GM21529 (cell line): ENCODE data around the gene BTRC.
"Not testable (repeated sequence)": the region's sequence is repeated elsewhere in the genome, so short reads cannot be mapped to it uniquely, and the experiment has no call there.

Experiments used
- ATAC-seq: cut with Tn5 transposase; IDR thresholded peaks from one replicate; pipeline ENCODE4 v1.9.1; 2021; ENCODE audit not compliant: unreplicated experiment

The BTRC gene

DNA sequence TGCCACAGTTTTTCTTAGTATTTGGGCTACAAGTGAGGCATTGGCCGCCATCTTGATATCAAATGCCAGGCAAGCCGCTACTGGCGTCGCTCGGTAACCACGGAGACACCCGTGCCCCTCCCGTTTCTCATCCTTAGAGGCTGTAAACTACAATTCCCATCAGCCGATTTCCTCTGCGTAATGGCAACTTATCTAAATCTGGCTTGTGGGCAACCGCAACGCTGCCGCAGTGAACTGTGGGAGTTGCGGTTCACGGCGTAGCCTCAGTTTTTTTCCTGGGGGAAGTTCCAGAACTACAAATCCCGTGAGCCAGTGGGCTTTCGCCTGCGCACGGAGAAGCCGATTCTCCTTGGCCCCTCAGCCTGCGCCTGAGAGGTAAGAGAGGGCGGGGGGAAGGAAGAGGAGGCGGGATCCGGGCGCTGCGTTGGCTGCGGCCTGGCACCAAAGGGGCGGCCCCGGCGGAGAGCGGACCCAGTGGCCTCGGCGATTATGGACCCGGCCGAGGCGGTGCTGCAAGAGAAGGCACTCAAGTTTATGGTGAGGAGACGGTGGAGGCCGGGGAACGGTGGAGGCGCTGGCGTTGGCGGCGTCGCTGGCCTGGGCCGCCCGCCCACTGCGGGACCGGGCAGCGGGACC, at the start of gene BTRC:
Gene BTRC, plus strand, starts transcription at position 474 of the 636 bp plus-strand sequence. Its CDS starts 16 bp downstream, at position 490.
- peak; percentile 93 for ATAC-seq

DNA sequence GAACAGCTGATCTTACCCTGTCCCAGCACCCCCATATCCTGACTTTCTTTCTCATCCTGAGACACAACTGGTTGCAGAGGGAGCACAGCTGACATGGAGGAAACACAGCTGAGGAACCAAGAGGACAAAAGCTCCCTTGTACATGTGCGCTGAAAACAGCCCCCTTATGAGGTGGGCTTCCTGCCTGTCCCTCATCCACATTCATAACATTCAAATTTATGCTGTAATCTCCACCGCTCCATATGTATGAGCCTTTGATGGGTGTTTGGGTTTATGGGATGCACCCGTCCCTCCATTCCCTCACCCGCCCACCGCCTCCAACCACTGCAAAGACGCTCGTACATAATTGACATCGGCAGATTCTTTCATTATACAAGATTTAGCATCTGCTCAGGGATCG, 49.6 kb upstream of the BTRC start:
- no peak for ATAC-seq

DNA sequence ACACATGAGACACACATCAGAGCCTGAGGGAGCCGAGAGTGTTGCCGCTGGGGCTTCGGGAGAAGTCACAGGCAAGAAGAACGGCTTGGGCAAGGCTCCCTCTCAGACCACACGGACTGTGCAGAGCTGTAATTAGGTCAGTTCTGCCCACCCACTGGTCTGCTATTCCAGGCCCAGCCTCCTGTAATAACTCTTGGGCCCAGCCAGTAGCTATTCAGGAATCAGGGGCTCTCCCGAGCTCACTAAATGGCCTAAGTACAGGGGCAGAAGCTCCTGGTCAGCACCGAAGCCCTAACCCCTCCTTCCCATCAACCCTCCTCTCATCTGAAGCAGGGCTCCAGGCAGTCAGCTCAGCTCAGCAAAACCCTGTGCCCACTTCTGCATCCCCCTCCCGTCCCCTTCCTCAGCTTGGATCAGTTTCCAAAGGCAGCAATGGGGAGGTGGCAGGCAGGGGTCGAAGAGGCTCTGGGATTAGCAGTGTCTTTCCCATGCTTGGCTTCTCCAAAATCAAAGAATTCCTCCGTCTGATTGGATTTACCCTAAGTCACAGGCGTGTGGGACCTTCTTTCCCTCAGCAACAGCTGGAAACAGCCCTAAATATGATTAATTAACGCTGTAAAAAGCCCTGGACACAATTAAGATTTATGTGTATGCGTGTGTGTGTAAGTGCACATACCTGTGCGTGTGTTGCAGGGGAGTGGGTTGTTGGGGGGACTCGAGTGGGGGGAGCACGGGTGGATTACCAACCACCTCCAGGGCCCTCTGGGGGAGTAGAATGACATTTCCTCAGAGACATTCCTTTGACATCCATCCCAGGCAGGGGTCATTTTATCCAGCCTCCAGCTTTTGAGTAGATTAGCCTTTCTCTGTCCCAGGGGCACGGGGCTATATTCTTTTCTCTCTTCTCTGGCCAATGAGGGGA, 48.4 kb upstream of the BTRC start:
- ATAC-seq = no peak

DNA sequence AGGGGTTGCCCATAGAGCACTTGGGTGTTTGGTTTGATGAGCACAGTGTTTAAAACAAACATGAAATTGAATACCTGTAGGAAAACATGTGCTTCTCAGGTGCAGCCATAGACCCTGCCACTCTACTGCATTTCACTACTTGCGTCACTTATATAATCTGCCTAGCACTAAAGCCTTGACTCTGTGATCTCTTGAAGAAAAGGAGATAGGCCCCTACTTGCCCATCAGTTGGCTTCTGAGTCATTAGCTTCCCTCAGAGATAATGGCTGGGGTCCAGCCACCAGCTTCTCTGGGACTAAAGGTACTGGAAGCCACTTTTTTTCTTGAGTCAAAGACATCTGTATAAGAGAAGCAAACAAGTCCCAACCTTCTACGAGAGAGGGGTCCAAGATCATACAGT, 45.9 kb upstream of the BTRC start:
- ATAC-seq = no peak

DNA sequence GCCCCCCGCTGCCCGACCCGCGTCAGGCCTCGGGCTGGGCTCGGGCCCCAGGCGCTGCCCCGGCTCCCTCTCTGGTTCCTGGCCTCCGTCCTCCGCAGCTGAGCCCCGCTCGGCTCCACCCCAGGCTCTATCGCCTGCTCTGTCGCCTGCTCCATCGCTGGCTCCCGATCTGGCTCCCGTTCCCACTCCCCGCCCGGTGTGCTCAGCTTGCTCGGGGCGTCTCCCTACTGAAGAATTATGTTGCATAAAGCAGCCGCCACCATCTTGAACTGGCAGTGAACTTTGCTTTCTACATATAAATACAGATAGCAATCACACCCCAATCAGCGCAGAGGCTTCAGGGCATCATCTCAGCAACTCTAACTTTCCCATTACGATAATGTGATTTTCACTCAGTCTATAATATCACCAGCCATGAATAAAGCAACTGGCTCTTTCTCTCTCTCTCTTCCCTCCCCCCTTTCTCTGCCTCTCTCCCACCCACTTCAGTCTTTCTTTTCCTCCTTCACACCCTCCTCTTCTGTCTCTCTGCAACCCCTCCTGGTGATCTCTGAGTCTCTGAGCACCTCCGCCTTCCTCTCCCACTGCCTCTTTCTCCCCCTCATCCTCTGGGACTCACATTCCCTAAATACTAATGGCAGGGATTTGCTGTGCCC, 43.3 kb upstream of the BTRC start:
- no peak for ATAC-seq

DNA sequence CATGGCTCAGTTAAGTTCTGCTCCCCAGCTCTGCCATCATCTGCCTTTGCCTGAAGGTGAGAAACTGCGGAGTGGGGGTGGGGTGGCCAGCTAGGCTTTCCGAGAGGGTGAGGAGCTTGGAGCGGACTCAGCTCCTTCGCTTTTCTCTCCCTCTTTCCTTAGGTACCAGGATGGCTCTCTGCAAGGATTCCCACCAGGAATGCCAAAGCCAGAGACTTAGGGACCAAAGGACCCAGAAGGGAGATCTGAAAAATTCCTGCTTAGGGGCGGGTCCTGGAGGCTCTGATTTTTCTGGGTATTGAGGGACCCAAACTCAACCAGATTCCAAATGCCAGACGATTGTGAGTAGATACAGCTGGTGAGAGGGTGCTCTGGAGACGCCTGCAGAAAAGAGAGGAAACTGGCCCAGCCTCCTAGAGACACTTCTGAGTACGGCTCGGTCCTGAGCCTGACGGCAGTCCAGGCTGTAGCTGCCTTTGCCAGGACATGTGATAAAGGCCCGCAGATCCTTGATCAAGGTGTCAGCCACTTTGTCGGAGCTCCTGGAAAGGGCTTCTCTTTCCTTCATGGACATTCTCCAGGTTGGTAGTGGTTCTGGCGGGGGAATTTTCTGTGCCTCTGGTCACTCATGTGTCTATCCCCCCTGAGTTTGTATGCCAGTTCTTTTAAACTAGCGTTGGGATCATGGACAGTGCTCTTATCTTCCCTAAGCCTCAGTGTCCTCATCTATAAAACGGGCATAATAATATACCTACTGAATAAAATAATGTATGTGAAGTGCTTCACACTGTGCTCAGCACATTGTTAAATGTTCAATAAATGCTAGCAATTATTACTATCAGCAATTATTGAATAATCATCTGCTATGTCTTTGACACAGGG, 42.5 kb upstream of the BTRC start:
- ATAC-seq = no peak

DNA sequence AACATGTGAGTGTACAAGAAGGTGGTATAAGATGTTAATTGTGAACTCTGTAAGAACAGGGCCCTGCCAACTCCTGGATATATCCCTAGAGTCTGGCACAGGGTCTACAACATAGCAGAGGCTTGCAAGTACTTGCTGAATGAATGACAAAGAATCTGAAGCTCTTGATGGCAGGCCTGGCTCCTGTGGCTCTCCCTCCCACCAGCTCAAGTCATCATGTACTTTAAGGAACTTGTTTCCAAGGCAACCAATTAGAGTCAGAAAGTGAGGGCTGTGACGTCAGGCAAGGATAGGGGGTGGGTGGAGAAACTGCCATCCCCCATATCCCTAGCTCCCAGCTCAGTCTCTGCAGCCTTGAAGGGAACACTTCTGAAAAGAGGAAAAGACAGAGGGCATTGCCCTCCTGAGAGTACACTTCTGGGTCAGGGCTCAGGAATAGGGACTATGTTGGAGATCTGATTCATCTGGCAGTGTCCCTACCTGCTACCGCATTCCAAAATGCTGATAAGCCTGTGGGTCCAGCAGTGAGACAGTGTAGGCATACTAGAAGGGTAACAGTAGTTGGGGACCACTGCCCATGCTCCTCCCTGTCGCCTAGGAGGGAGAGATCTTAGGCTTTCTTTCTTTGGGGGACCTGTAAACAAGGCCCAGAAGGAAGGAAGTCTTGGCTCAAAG, 34.6 kb upstream of the BTRC start:
- no peak for ATAC-seq

DNA sequence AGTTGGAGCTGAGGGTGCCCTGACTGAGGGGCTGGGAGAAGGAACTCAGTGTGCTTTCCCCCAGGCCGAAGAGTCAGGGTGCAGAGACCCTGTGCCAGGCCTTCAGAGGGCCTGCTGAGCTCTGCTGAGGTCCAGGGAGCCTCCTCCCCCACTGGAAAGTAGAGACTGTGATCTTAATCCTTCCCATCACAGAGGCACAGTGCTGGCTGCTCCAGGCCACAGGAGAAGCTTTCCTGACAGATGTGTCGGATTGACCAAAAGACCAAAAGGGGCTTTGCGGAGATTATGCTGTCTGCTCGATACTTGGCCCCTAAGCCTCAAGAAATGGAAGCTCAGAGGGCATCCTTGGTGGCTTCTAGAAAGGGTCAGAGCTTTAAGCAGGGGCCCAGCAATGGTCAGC, 32.9 kb upstream of the BTRC start:
- ATAC-seq = no peak

DNA sequence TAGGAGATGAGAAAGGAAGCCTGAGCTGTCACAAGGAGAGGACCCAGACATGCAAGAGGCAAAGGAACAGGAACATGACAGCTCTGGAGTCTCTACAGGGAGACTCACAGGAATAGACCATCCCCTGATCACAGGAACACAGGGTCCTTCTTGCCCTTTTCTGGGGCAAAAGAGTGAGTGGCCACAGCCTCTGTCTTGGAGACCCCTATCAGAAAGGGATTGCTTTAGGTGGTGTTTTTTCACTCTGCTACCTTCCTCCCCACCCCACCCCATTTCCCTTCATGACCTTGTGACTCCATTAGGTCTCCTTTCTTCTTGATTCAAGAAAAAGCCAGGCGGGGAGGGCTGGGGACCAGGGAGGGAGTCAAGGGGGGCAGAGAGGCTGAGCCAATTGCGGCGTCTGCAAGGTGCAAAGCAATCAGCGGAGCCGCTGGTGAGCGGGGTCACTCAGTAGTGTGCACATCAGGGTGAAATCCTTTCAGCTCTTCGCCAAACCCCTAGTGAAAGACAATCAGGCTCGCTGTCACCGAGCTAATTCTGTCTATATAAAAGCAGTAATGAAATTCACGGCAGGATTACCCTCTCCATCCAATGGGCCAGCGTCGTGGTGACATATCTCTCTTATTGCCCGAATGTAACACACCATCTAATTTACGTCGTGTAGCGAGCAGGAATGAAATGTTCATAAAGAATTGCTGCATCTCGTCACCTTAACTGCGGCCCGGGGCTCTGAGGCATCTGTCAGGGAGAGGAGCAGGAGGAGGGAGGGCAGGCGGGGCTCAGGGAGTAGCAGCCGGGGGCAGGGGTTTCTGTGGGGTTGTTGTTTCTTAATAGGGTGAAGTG, 31.5 kb upstream of the BTRC start:
- ATAC-seq = no peak

DNA sequence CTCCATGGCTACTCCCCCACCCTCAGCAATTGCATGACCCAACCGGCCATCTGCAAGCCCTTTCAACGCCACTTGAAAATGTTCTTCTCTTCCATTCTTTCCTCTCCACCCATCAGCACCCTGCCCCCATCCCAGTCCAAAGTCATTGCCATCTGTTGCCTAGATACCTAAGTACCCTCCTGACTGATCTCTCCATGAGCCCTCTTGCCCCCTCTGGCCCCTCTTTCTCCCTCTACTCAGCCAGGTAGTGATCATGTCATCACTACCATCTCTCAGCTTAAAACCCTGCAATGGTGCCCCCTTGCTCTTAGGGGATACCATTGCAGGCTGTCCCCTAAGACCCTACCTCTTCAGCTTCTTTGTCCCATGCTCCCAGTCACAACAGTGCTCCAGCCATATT, 30.5 kb upstream of the BTRC start:
- ATAC-seq = no peak

DNA sequence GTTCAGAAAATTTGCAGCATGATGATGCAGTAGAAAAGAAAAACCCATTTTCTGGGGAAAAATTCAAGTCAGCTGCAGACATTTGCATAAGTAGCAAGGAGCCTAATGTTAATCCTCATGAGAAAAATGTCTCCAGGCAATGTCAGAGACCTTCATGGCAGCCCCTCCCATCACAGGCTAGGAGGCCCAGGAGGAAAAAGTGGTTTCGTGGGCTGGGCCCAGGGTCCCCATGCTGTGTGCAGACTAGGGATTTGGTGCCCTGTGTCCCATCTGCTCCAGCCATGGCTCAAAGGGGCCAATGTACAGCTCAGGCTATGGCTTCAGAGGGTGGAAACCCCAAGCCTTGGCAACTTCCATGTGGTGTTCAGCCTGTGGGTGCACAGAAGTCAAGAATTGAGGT, 26.5 kb upstream of the BTRC start:
- not testable (repeated sequence) for ATAC-seq

DNA sequence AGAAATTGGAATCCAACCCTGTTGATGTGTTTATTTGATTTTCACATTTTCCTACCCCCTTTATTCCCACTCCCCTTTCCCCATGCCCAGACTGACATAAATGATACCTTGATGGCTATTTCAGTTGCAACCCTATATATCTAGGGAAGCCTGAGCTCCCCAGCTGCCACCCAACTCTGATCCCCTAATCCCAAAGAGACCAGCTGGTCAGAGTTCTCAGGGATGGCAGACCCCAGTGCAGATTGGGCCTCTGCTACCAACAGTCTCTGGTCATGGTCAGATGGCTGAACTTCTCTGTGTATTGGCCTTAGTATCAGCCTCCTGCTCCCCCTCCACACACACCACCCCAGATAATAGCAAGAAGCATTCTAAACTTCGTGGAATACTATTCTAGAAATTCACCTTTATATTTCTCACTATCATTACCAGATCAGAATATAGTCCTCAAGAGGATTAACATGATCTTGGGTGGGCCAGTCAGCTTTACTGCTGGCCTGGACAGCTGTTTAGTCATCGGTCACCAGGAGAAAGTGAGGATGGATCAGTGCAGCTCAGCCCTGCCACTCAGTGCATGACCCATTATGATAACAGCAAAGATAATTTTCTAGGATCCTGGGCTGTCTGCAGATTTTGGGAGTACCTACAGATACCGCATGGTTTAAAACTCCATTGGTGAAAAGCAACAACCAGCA, 24.5 kb upstream of the BTRC start:
- ATAC-seq = no peak

DNA sequence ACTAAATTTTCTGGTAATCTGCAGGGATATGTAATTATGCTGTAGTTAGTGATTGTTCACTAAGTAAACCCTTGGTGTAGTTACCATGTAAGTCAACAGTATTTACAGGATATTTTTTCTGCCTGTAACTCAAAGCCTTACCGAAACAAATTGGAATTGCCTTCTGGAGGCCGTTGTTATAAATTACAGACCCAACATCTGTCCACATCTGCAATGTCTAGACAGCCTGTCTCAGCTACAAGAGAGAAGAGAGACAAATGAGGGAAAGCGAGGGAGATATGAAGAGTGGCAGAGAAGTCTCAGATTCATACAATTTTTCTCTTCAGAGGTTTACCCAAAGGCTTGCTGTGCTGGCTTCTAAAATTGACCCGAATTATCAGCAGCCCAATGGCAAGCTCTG, 23.7 kb upstream of the BTRC start:
- no peak for ATAC-seq

DNA sequence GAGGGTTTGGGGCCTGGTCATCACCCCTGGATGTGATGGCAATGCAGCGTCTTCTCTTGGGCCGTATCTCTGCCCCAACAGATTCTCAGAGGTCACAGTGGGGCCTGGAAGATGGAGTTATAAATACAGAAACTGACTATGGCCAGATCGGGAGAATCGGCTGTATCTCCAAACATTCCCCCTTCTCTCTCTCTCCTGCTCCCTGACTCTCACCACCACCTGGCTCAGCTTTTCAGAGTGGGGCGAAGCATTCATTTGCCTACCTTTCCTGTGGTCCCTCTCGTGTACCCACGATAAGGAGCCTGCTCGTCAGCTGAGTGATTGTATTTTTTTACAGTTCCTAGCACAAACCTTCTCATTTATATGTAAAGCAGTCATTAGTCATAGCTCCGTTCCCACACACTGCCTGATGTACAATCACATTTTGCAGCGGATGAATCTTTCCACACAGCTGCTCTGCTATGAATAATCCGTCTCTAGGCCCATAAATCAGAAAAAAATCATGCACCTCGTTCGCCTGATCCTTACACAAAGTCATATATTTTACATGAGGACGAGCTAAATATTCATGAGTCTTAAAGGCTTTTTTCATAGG, 23.2 kb upstream of the BTRC start:
- no peak for ATAC-seq

DNA sequence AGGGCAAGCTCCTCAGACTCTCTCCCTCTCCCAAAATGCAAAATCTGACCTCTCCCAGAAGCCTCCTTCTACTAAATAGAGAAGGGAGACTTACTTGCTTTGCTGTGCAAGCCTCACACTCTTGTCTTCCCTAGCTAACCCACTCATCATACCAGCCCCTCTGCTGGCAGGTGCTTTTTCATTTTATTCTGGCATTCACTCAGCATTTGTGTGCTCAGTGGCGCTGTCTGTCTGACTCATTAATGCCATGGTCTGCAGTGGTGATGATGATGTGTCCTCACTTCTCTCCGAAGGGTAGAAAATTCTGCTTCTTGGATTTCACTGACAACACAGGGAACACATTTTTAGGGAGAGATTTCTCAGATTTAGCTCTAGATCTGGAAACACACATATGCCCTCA, 22.0 kb upstream of the BTRC start:
- no peak for ATAC-seq

DNA sequence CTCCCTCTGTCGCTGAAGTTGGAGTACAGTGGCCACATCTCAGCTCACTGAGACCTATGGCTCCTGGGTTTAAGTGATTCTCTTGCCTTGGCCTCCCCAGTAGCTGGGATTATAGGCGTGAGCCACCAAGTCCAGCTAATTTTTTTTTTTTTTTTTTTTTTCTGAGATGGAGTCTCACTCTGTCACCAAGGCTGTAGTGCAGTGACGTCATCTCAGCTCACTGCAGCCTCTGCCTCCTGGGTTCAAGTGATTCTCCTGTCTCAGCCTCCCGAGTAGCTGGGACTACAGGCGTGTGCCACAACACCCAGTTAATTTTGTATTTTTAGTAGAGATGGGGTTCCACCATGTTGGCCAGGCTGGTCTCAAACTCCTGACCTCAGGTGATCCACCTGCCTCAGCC, 19.7 kb upstream of the BTRC start:
- ATAC-seq = not testable (repeated sequence)

DNA sequence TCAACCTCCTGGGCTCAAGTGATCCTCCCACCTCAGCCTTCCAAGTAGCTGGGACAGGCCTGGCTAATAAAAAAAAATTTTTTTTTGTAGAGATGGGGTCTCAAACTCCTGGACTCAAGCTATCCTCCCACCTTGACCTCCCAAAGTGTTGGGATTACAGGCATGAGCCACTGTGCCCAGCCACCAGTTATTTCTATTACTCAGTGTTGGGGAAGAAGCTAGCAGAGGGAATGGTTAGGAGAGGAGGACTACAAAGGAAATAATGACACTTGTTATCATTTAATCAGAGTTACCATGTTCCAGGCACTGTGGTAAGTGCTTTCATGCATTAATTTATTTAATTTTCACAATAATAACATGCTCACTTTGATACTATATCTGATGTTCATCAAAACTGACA, 17.6 kb upstream of the BTRC start:
- ATAC-seq = no peak

DNA sequence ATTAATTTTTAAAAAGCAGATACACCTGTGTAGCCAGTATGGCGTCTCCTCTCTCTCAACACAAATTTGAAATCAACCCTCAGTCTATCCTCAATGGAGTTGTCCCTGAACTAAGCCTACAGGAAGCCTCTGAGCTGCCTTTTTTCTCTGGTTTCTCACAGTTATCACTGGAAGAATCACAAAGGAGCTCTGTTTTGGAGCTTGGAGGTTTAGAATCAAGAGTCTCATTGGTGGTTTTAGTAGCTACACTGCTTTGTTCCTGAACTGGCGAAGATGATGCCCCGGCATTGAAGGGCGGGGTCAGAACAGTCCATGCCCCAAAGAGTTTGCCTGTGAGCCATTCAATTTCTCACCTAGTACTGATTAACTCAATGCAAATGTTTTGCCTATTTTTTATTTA, 16.1 kb upstream of the BTRC start:
- ATAC-seq = no peak

DNA sequence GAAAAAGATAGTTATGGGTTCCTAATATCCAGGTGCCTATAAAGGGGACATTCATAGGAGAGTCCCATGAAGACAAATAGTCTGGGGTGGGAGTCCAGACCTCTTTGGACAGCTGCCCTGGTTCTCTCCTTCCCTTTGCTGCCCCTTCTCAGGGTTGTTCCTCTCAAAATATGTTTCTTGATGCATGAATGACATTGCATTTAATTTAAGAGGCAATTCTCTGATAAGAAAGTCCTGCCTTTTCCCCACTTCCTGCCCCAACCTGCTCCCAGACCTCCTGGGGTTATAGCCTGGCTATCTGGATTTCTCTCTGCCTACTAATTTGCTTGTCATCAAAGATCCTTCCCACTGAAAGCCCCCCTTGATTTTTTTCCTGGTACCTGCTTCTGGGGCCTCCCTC, 12.5 kb upstream of the BTRC start:
- ATAC-seq = no peak
